Measurements from ENCODE around the gene AP4B1. TPM values are rescaled to one million over a fixed set of nuclear protein-coding genes. Genes with fewer than 3 reads are reported as not detected.

The AP4B1 gene
- total RNA-seq, 1 experiment from 2014 or later = 11.1 TPM

GRCh38 chr1:113947388-113948107 is 42.9 kb upstream of the AP4B1 start:
- intact Hi-C loops (cut with micrococcal nuclease) = no loop called here
- CTCF ChIA-PET = interaction anchor here (0.9 to 1.3 kb wide), 2 partner anchors 15 to 31 kb away, joined by 3 read pairs; no protein-coding TSS in a partner anchor
- Histone ChIP-seq H2AFZ (ENCODE audit: low read depth, low read length, poor library complexity, severe bottlenecking) (no peak overlapping the region), H3K4me2 (ENCODE audit: low read length) (no peak overlapping the region), H3K4me1 (ENCODE audit: control insufficient read depth in 1 of 2, insufficient read depth in 2 of 2, low read length in 2 of 2) (peaks cover 2 to 3% of the 10 kb centered on the region in 2 experiments; a peak in 1 of 4 replicates), H3K9me3 (ENCODE audit: control insufficient read depth in 1 of 2, insufficient read depth in 1 of 2, low read depth in 1 of 2, low read length in 2 of 2) (no peaks in the 10 kb centered on the region), H3K9me2 (ENCODE audit: insufficient read depth) (no peaks in the 10 kb centered on the region), H3K4me3 (replicated peaks in 1 of 2; ENCODE audit: low read depth in 1 of 2, low read length in 2 of 2) (no peak overlapping the region), H3K36me3 (ENCODE audit: control insufficient read depth in 1 of 2, insufficient read depth in 2 of 2, low read length in 2 of 2) (peaks cover 3% of the 10 kb centered on the region in 2 experiments; a peak in 2 of 4 replicates), H3K9ac (ENCODE audit: low read length) (no peak overlapping the region), H3K27ac (ENCODE audit: low read depth, low read length) (no peak overlapping the region), H4K20me1 (ENCODE audit: insufficient read depth) (no peaks in the 10 kb centered on the region), H3K27me3 (ENCODE audit: insufficient read depth, low read length) (no peaks in the 10 kb centered on the region), H3K79me2 (ENCODE audit: insufficient read depth, low read length) (peaks cover 67% of the 10 kb centered on the region)
- ATAC-seq = no peak
- TF ChIP-seq EZH2phosphoT487 (IDR thresholded peaks at IDR 0.05; ENCODE audit: borderline replicate concordance) (no peak), POLR2AphosphoS5 (IDR thresholded peaks at IDR 0.05; ENCODE audit: low read depth, low read length) (no peak), RAD21 (IDR thresholded peaks at IDR 0.05; ENCODE audit: low read depth) (no peak), POLR2A (IDR thresholded peaks at IDR 0.05; ENCODE audit: borderline replicate concordance, extremely low read depth, insufficient read depth, insufficient read length) (no peak), CBX3 (IDR thresholded peaks at IDR 0.05; ENCODE audit: low read depth) (no peak), REST (IDR thresholded peaks at IDR 0.05; ENCODE audit: low read depth) (no peak), JUND (IDR thresholded peaks at IDR 0.05) (no peak), YY1 (IDR thresholded peaks at IDR 0.05; ENCODE audit: extremely low read depth, insufficient replicate concordance, low read depth, low read length) (no peak), SRF (IDR thresholded peaks at IDR 0.05; ENCODE audit: low read depth) (no peak), EGR1 (IDR thresholded peaks at IDR 0.05; ENCODE audit: low read depth) (no peak), EZH2 (IDR thresholded peaks at IDR 0.05) (no peak), ATF3 (IDR thresholded peaks at IDR 0.05) (no peak), CTCF (IDR thresholded peaks at IDR 0.05 in 2 of 3, conservative IDR thresholded peaks at IDR 0.05 in 1 of 3; ENCODE audit: borderline replicate concordance in 1 of 3, insufficient read depth in 1 of 3, low read depth in 2 of 3, low read length in 2 of 3) (no peak), TCF7L2 (IDR thresholded peaks at IDR 0.05; ENCODE audit: borderline replicate concordance, extremely low read depth, insufficient read depth, insufficient read length) (no peak), FOSL1 (IDR thresholded peaks at IDR 0.05; ENCODE audit: low read depth) (no peak), SP1 (IDR thresholded peaks at IDR 0.05; ENCODE audit: low read depth) (no peak), ZNF274 (IDR thresholded peaks at IDR 0.05; ENCODE audit: low read depth, low read length) (no peak), MAX (IDR thresholded peaks at IDR 0.05) (no peak), ELF1 (IDR thresholded peaks at IDR 0.05; ENCODE audit: borderline replicate concordance, low read depth) (no peak), ZFX (IDR thresholded peaks at IDR 0.05) (no peak)
- RAD21 ChIA-PET (ENCODE audit: low non-redundant PET in 1 of 2, low total read pairs in 2 of 2, uncharacterized antibody in 2 of 2, unreplicated experiment in 2 of 2) = no interaction called here
- no peak for DNase-seq (ENCODE audit: low read depth, low spot score)
- no TSS peak for BruUV-seq (replicated peaks)
- POLR2A ChIA-PET = no interaction called here
